HG02885 (cell line): Measurements from ENCODE around the gene CTRL.
A peak's percentile ranks its signal among the peaks of the same experiment; 100 is the strongest.
"Not testable (repeated sequence)": the region's sequence is repeated elsewhere in the genome, so short reads cannot be mapped to it uniquely, and the experiment has no call there.

Experiments
- ATAC-seq: cut with Tn5 transposase; IDR thresholded peaks from one replicate; pipeline ENCODE4 v1.9.1; 2021; ENCODE audit warnings: mild to moderate bottlenecking; ENCODE audit not compliant: unreplicated experiment, poor library complexity

The CTRL gene

GRCh38 chr16:67942510-67943255 is 11.0 kb upstream of the CTRL start:
- ATAC-seq: no peak

- no peak for ATAC-seq
Observed at GRCh38 chr16:67942200-67942509, 10.5 kb upstream of the CTRL start.

GRCh38 chr16:67941469-67942199 is 10.0 kb upstream of the CTRL start:
- no peak for ATAC-seq

- no peak for ATAC-seq
Observed at GRCh38 chr16:67940446-67941089, 8.9 kb upstream of the CTRL start.

GRCh38 chr16:67939507-67940445 is 8.1 kb upstream of the CTRL start:
- ATAC-seq: no peak

GRCh38 chr16:67937713-67938112 is 6.1 kb upstream of the CTRL start:
- not testable (repeated sequence) for ATAC-seq

GRCh38 chr16:67936880-67937605 is 5.4 kb upstream of the CTRL start:
- ATAC-seq: peak; percentile 52

- peak; percentile 0 for ATAC-seq
Observed at GRCh38 chr16:67936124-67936879, 4.6 kb upstream of the CTRL start, which contains the start of gene PSMB10. Gene PSMB10, minus strand, starts transcription at chr16:67936850. Its CDS starts 101 bp downstream, at chr16:67936749.

GRCh38 chr16:67935402-67936123 is 3.9 kb upstream of the CTRL start:
- peak; percentile 92 for ATAC-seq

GRCh38 chr16:67935101-67935401 is 3.4 kb upstream of the CTRL start:
- ATAC-seq: no peak

GRCh38 chr16:67934306-67935100 is 2.8 kb upstream of the CTRL start:
- no peak for ATAC-seq

GRCh38 chr16:67933805-67934204 is 2.1 kb upstream of the CTRL start:
- no peak for ATAC-seq

- no peak for ATAC-seq
Observed at GRCh38 chr16:67932462-67932840, 789 bp upstream of the CTRL start.

GRCh38 chr16:67930678-67931211 is 917 bp downstream of the CTRL start:
- no peak for ATAC-seq

GRCh38 chr16:67930191-67930590 is 1.5 kb downstream of the CTRL start:
- ATAC-seq: no peak

GRCh38 chr16:67928561-67929364 is 2.9 kb downstream of the CTRL start:
- ATAC-seq: peak; percentile 48

- ATAC-seq: no peak
Observed at GRCh38 chr16:67928147-67928546, 3.5 kb downstream of the CTRL start.
